HepG2 (cell line): ENCODE results near the gene LYST. TPM values are rescaled to one million over a fixed set of nuclear protein-coding genes. Genes with fewer than 3 reads are reported as not detected.

Experiments used
- ATAC-seq: fragments of 200-7000 bp; cut with Tn5 transposase; 3 replicates; pipeline ENCODE4 v1.9.1; 2020; ENCODE audit warnings: mild to moderate bottlenecking, moderate library complexity
- BruUV-seq: library from RNA; stranded (reverse); fragments of 400-500 nt; replicated peaks from 2 replicates; lab custom pipeline; 2021; lab: Mats Ljungman, UMichigan
- CTCF ChIA-PET: fragments of 300-600 bp; formaldehyde crosslinking; extraction: SDS; loops from one replicate; lab custom pipeline; 2021; ENCODE audit warnings: low total read pairs, inconsistent platforms, low intra/inter-chr PET ratio; lab: Yijun Ruan, JAX
- POLR2A ChIA-PET: fragments of 350-600 bp; sonication (Branson Sonifier 250); formaldehyde crosslinking; loops from one replicate; lab custom pipeline; 2020; ENCODE audit warnings: antibody characterized with exemption, inconsistent platforms; lab: Yijun Ruan, JAX
- DNase-seq: peaks from one replicate; pipeline ENCODE4 v3.0.0-alpha.2; 2015; ENCODE audit warnings: low spot score
- FAIRE-seq: peaks from 3 replicates; lab custom pipeline; 2011; peaks lifted over from hg19 to GRCh38; lab: Jason Lieb, UNC
- H2AFZ ChIP-seq: one replicate; pipeline ENCODE4 v1.6.1; 2011; ENCODE audit warnings: low read length, inconsistent platforms
- H3K27ac ChIP-seq: fragments of 300-600 bp; 3 replicates; pipeline ENCODE4 v1.8.0; 2011; ENCODE audit warnings: mixed run types, mild to moderate bottlenecking, mixed read lengths, low read length, inconsistent platforms; ENCODE audit not compliant: insufficient read depth; ENCODE audit errors: extremely low read length
- H3K27me3 ChIP-seq, 2 experiments: fragments of 200-600 bp in 1 of 2; 2 replicates in 1 of 2; 3 replicates in 1 of 2; pipeline versions ENCODE4 v1.6.0 to v1.8.0; 2011; ENCODE audit warnings: low read length in 2 of 2, mild to moderate bottlenecking in 2 of 2, moderate library complexity in 2 of 2, inconsistent platforms in 1 of 2; ENCODE audit not compliant: insufficient read depth in 2 of 2, control insufficient read depth in 1 of 2
- H3K36me3 ChIP-seq, 2 experiments: fragments of 200-600 bp in 1 of 2; replicated peaks in 1 of 2; 2 replicates in 1 of 2; 3 replicates in 1 of 2; pipeline versions ENCODE4 v1.5.1 to v1.8.0; 2011; ENCODE audit warnings: low read length in 2 of 2, inconsistent platforms in 1 of 2; ENCODE audit not compliant: insufficient read depth in 2 of 2, control insufficient read depth in 1 of 2
- H3K4me1 ChIP-seq: 2 replicates; pipeline ENCODE4 v1.5.1; 2012; ENCODE audit warnings: low read length, inconsistent platforms; ENCODE audit not compliant: insufficient read depth
- H3K4me2 ChIP-seq: 2 replicates; pipeline ENCODE4 v1.6.0; 2011; ENCODE audit warnings: low read depth, low read length, inconsistent platforms
- H3K4me3 ChIP-seq, 3 experiments: fragments of 200-600 bp in 1 of 3; sonication (generic), shearing (Covaris generic) in 1 of 3; replicated peaks in 1 of 3; 2 replicates each; pipeline ENCODE4 v1.5.1; 2011 to 2016; ENCODE audit warnings: low read length in 3 of 3, inconsistent platforms in 2 of 3, low read depth in 2 of 3, mild to moderate bottlenecking in 2 of 3, control low read depth in 1 of 3, mixed read lengths in 1 of 3; ENCODE audit not compliant: insufficient read depth in 1 of 3
- H3K79me2 ChIP-seq: one replicate; pipeline ENCODE4 v1.6.1; 2011; ENCODE audit warnings: low read length, inconsistent platforms; ENCODE audit not compliant: insufficient read depth
- H3K9ac ChIP-seq: 2 replicates; pipeline ENCODE4 v1.6.0; 2011; ENCODE audit warnings: mild to moderate bottlenecking, low read depth, low read length, inconsistent platforms; ENCODE audit not compliant: insufficient read depth
- H3K9me3 ChIP-seq: 2 replicates; pipeline ENCODE4 v1.5.1; 2012; ENCODE audit warnings: mild to moderate bottlenecking, low read length
- H4K20me1 ChIP-seq: 2 replicates; pipeline ENCODE4 v1.6.0; 2011; ENCODE audit warnings: inconsistent platforms, mild to moderate bottlenecking, low read length, moderate library complexity; ENCODE audit not compliant: insufficient read depth
- AGO1 ChIP-seq: fragments of 200-400 bp; formaldehyde crosslinking; IDR thresholded peaks from 2 replicates; pipeline ENCODE4 v1.6.1; 2017; ENCODE audit warnings: mild to moderate bottlenecking, low read depth, low read length, moderate library complexity; ENCODE audit not compliant: poor library complexity, severe bottlenecking
- GATA4 ChIP-seq: sonication (generic); IDR thresholded peaks from 2 replicates; pipeline ENCODE4 v1.6.1; 2016; ENCODE audit warnings: antibody characterized with exemption, low read depth, borderline replicate concordance
- HDAC1 ChIP-seq: sonication (generic); formaldehyde crosslinking; IDR thresholded peaks from 2 replicates; pipeline ENCODE4 v1.5.1; 2020; ENCODE audit warnings: mild to moderate bottlenecking, missing genetic modification reagents
- HDAC2 ChIP-seq: sonication (generic); formaldehyde crosslinking; IDR thresholded peaks from 2 replicates; pipeline ENCODE4 v1.4.0; 2020; ENCODE audit warnings: missing genetic modification reagents
- KMT2A ChIP-seq: sonication (generic); formaldehyde crosslinking; IDR thresholded peaks from 2 replicates; pipeline ENCODE4 v1.4.0; 2020; ENCODE audit warnings: missing genetic modification reagents
- NR2C2 ChIP-seq: sonication (generic); formaldehyde crosslinking; IDR thresholded peaks from 2 replicates; pipeline ENCODE4 v1.4.0; 2020; ENCODE audit warnings: missing genetic modification reagents, mild to moderate bottlenecking, moderate library complexity, borderline replicate concordance
- ONECUT2 ChIP-seq: sonication (generic); formaldehyde crosslinking; IDR thresholded peaks from 2 replicates; pipeline ENCODE4 v1.4.0; 2020; ENCODE audit warnings: missing genetic modification reagents
- PRMT3 ChIP-seq: sonication (generic); formaldehyde crosslinking; IDR thresholded peaks from 2 replicates; pipeline ENCODE4 v1.8.1; 2022; ENCODE audit warnings: low read depth, mild to moderate bottlenecking, moderate library complexity, missing genetic modification reagents, borderline replicate concordance
- TSC22D2 ChIP-seq: sonication (generic); formaldehyde crosslinking; IDR thresholded peaks from 2 replicates; pipeline ENCODE4 v1.5.1; 2020; ENCODE audit warnings: missing genetic modification reagents, mild to moderate bottlenecking, borderline replicate concordance
- ZNF460 ChIP-seq: sonication (generic); formaldehyde crosslinking; IDR thresholded peaks from 2 replicates; pipeline ENCODE4 v1.5.1; 2020; ENCODE audit warnings: missing genetic modification reagents, mild to moderate bottlenecking, borderline replicate concordance
- WGBS: methylation state at CpG from one replicate; pipeline ENCODE4 v1.1.6; 2017; ENCODE audit warnings: low lambda C conversion rate; 5-methylcytosine and 5-hydroxymethylcytosine counted together
- in situ Hi-C: cut with HindIII; loops from 2 replicates; pipeline ENCODE4 v1.10.0; 2017; ENCODE audit warnings: low pct_unique_long_range_greater_than_20kb; ENCODE audit not compliant: extremely low pct_ligation_motif_present
- intact Hi-C: fragments of 100-400 bp; cut with micrococcal nuclease; formaldehyde crosslinking; loops from one replicate; pipeline ENCODE4 v1.10.0; 2022; ENCODE audit not compliant: unreplicated experiment
- polyA plus RNA-seq, 8 experiments: library from polyadenylated mRNA; depleted of rRNA in 3 of 8; stranded (reverse) in 7 of 8; unstranded in 1 of 8; fragments of >200 nt; fragmentation: Illumina TruSeq in 4 of 8; extraction: Trizol in 4 of 8; gene quantifications; 2 replicates each; pipeline versions ENCODE4 v1.2.1 to v1.2.3, GENCODE V29; 2011 to 2016; ENCODE audit warnings: low read depth in 4 of 8, missing spikeins in 1 of 8, mixed read lengths in 1 of 8; ENCODE audit not compliant: insufficient read depth in 1 of 8
- total RNA-seq, 5 experiments: library from RNA; depleted of rRNA; stranded (reverse); fragments of >200 nt; fragmentation: Illumina TruSeq; extraction: Trizol; gene quantifications; 2 replicates each; pipeline ENCODE4 v1.2.3, GENCODE V29; 2016; ENCODE audit warnings: low read depth in 1 of 5
- TF ChIP-seq, protein P1 (sequence below): sonication (generic); formaldehyde crosslinking; IDR thresholded peaks from 2 replicates; pipeline ENCODE4 v1.9.0; 2021; ENCODE audit warnings: missing genetic modification reagents, borderline replicate concordance
- TF ChIP-seq, protein P2 (sequence below): sonication (generic); formaldehyde crosslinking; IDR thresholded peaks from 2 replicates; pipeline ENCODE4 v1.4.0; 2020; ENCODE audit warnings: low read depth, missing genetic modification reagents

The LYST gene
- total and polyA plus RNA-seq, 2 of the 13 experiments (the other 11 are each of a cell fraction or from before 2014, with no cell fraction given), result 0.91 to 2.5 TPM

DNA sequence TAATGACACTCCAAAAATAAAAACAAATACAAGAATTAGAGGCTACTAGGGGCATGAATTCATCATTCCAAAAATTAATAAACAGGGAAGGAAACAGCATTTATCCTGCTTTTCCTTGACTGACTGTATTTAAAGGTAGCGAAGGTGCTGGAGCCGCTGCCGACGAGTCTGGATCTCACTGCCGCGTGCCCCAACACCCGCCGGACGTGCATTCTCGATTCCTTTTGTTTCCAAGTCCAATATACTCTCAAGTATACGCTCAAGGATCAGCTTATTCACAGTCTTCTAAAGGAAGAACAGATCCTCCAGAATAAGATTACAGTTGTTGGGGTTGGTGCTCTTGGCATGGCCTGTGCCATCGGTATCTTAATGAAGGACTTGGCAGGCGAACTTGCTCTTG lies 129.0 kb downstream of the LYST start:
- intact Hi-C loops, result no loop called here
- FAIRE-seq (no peak), DNase-seq (no peak)
- Histone ChIP-seq H3K4me3 (no peak overlapping the region), H4K20me1 (no peaks in the 10 kb centered on the region), H3K79me2 (no peaks in the 10 kb centered on the region), H3K27me3 (no peaks in the 10 kb centered on the region), H3K27ac (no peak overlapping the region), H2AFZ (no peak overlapping the region)
- BruUV-seq, result no TSS peak
- POLR2A ChIA-PET, result no interaction called here
- TF ChIP-seq NR2C2 (CRISPR knock-in tag) (no peak), HDAC2 (no peak), ZNF460 (CRISPR knock-in tag) (no peak), GATA4 (no peak), ONECUT2 (CRISPR knock-in tag) (no peak), TSC22D2 (CRISPR knock-in tag) (no peak), KMT2A (CRISPR knock-in tag) (no peak), HDAC1 (no peak), AGO1 (no peak), PRMT3 (no peak)
- TF ChIP-seq, protein P1, sequence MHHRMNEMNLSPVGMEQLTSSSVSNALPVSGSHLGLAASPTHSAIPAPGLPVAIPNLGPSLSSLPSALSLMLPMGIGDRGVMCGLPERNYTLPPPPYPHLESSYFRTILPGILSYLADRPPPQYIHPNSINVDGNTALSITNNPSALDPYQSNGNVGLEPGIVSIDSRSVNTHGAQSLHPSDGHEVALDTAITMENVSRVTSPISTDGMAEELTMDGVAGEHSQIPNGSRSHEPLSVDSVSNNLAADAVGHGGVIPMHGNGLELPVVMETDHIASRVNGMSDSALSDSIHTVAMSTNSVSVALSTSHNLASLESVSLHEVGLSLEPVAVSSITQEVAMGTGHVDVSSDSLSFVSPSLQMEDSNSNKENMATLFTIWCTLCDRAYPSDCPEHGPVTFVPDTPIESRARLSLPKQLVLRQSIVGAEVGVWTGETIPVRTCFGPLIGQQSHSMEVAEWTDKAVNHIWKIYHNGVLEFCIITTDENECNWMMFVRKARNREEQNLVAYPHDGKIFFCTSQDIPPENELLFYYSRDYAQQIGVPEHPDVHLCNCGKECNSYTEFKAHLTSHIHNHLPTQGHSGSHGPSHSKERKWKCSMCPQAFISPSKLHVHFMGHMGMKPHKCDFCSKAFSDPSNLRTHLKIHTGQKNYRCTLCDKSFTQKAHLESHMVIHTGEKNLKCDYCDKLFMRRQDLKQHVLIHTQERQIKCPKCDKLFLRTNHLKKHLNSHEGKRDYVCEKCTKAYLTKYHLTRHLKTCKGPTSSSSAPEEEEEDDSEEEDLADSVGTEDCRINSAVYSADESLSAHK (CRISPR knock-in tag), result no peak
- TF ChIP-seq, protein P2, sequence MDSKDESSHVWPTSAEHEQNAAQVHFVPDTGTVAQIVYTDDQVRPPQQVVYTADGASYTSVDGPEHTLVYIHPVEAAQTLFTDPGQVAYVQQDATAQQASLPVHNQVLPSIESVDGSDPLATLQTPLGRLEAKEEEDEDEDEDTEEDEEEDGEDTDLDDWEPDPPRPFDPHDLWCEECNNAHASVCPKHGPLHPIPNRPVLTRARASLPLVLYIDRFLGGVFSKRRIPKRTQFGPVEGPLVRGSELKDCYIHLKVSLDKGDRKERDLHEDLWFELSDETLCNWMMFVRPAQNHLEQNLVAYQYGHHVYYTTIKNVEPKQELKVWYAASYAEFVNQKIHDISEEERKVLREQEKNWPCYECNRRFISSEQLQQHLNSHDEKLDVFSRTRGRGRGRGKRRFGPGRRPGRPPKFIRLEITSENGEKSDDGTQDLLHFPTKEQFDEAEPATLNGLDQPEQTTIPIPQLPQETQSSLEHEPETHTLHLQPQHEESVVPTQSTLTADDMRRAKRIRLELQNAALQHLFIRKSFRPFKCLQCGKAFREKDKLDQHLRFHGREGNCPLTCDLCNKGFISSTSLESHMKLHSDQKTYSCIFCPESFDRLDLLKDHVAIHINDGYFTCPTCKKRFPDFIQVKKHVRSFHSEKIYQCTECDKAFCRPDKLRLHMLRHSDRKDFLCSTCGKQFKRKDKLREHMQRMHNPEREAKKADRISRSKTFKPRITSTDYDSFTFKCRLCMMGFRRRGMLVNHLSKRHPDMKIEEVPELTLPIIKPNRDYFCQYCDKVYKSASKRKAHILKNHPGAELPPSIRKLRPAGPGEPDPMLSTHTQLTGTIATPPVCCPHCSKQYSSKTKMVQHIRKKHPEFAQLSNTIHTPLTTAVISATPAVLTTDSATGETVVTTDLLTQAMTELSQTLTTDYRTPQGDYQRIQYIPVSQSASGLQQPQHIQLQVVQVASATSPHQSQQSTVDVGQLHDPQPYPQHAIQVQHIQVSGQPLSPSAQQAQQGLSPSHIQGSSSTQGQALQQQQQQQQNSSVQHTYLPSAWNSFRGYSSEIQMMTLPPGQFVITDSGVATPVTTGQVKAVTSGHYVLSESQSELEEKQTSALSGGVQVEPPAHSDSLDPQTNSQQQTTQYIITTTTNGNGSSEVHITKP (CRISPR knock-in tag), result no peak
- TF ChIP-seq, all 625 proteins: peak for 0
- Histone ChIP-seq H3K36me3 (no peaks in the 10 kb centered on the region), H3K9me3 (no peaks in the 10 kb centered on the region), H3K4me1 (peaks cover 13% of the 10 kb centered on the region), H3K4me2 (no peak overlapping the region), H3K9ac (no peak overlapping the region)
- 93% methylated on average over 13 of the region's 13 CpGs for WGBS
- ATAC-seq, result no peak
- in situ Hi-C loops, result loop anchor here (10.0 kb wide), 1 partner anchor 223 kb away; no protein-coding TSS in a partner anchor
- CTCF ChIA-PET, result no interaction called here
